Renal pelvis (tissue), 12 donors: ENCODE data around the gene CAV3. TPM values are rescaled to one million over a fixed set of nuclear protein-coding genes. Genes with fewer than 3 reads are reported as not detected.
A peak's percentile ranks its signal among the peaks of the same experiment; 100 is the strongest.
"Not testable (repeated sequence)": the region's sequence is repeated elsewhere in the genome, so short reads cannot be mapped to it uniquely, and the experiment has no call there.

ENCODE experiments used
- DNase-seq: peaks from one replicate; pipeline ENCODE4 v3.0.0-alpha.2; 2013
- long read RNA-seq, 16 experiments: transcript quantifications; one replicate each; lab custom pipeline, GENCODE V29; 2026
- polyA plus RNA-seq, 3 donors: library from polyadenylated mRNA; unstranded; fragments of 120-200 nt; gene quantifications; one replicate each; pipeline ENCODE4 v1.2.1, GENCODE V29; 2013; ENCODE audit not compliant: insufficient read length in 3 of 3

The CAV3 gene
- under 1 TPM; 0.32 to 0.89 (median 0.57) TPM for polyA plus RNA-seq
- long read RNA-seq, donor 1: 0 reads
- long read RNA-seq, donor 2, partial matches to known transcripts: 0 of 2 reads
- long read RNA-seq, donor 2, other reads (novel, unspliced or antisense): 0 of 2 reads
- long read RNA-seq, donor 3, partial matches to known transcripts: 0 of 1 reads
- long read RNA-seq, donor 3, other reads (novel, unspliced or antisense): 0 of 1 reads
- long read RNA-seq, donor 4: 0 reads
- long read RNA-seq, donor 5: 0 reads
- long read RNA-seq, donor 6: 0 reads
- long read RNA-seq, donor 7: 0 reads
- long read RNA-seq, donor 8: 0 reads
- long read RNA-seq, donor 9: 0 reads
- long read RNA-seq, donor 10, partial matches to known transcripts: 0 of 1 reads
- long read RNA-seq, donor 10, other reads (novel, unspliced or antisense): 0 of 1 reads
- long read RNA-seq, donor 11, partial matches to known transcripts: 8 of 8 reads
- long read RNA-seq, donor 11, other reads (novel, unspliced or antisense): 0 of 8 reads
- long read RNA-seq, donor 12: 0 reads
- long read RNA-seq, donor 13: 0 reads
- long read RNA-seq, donor 14: 0 reads
- long read RNA-seq, donor 15: 0 reads
- long read RNA-seq, donor 16, partial matches to known transcripts: 0 of 1 reads
- long read RNA-seq, donor 16, other reads (novel, unspliced or antisense): 0 of 1 reads

- peak; percentile 15 for DNase-seq
Observed at GRCh38 chr3:8733332-8734094, at the start of gene CAV3. Gene CAV3 (plus strand): TSS chr3:8733802. CDS start chr3:8733877, 75 bp downstream.

GRCh38 chr3:8684992-8685391 lies 48.6 kb upstream of the CAV3 start:
- DNase-seq: not testable (repeated sequence)

- not testable (repeated sequence) for DNase-seq
Observed at GRCh38 chr3:8691295-8691694, 42.3 kb upstream of the CAV3 start.

- no peak for DNase-seq
Observed at GRCh38 chr3:8702560-8702959, 31.0 kb upstream of the CAV3 start.

GRCh38 chr3:8705575-8705974 lies 28.0 kb upstream of the CAV3 start:
- DNase-seq: no peak

- DNase-seq: no peak
Observed at GRCh38 chr3:8709287-8709686, 24.3 kb upstream of the CAV3 start.

GRCh38 chr3:8709801-8710507 lies 23.6 kb upstream of the CAV3 start:
- DNase-seq: no peak

GRCh38 chr3:8712045-8712907 lies 21.3 kb upstream of the CAV3 start:
- no peak for DNase-seq

GRCh38 chr3:8712908-8713255 lies 20.7 kb upstream of the CAV3 start:
- no peak for DNase-seq

GRCh38 chr3:8713901-8714759 lies 19.5 kb upstream of the CAV3 start:
- DNase-seq: no peak

- DNase-seq: not testable (repeated sequence)
Observed at GRCh38 chr3:8715757-8716156, 17.8 kb upstream of the CAV3 start.

GRCh38 chr3:8722808-8723207 lies 10.8 kb upstream of the CAV3 start:
- no peak for DNase-seq

GRCh38 chr3:8723612-8724011 lies 10.0 kb upstream of the CAV3 start:
- DNase-seq: no peak

- DNase-seq: no peak
Observed at GRCh38 chr3:8724108-8724752, 9.4 kb upstream of the CAV3 start.

GRCh38 chr3:8727605-8728512 lies 5.7 kb upstream of the CAV3 start:
- no peak for DNase-seq

GRCh38 chr3:8729479-8729878 lies 4.1 kb upstream of the CAV3 start:
- DNase-seq: no peak

- DNase-seq: no peak
Observed at GRCh38 chr3:8730656-8731055, 2.9 kb upstream of the CAV3 start.

GRCh38 chr3:8732413-8732812 lies 1.2 kb upstream of the CAV3 start:
- DNase-seq: no peak
